H1 (cell line): ENCODE results near the gene OXLD1. TPM values are rescaled to one million over a fixed set of nuclear protein-coding genes. Genes with fewer than 3 reads are reported as not detected.

Experiments used
- CTCF ChIA-PET: fragments of 300-600 bp; sonication (Branson Sonifier 250); formaldehyde crosslinking; loops from one replicate; lab custom pipeline; 2021; ENCODE audit not compliant: partially characterized antibody; lab: Charles Lee
- POLR2A ChIA-PET: fragments of 300-600 bp; sonication (Branson Sonifier 250); formaldehyde crosslinking; loops from one replicate; lab custom pipeline; 2021; ENCODE audit warnings: inconsistent platforms; ENCODE audit not compliant: partially characterized antibody; lab: Charles Lee
- DNase-seq, 2 experiments: peaks; one replicate each; pipeline versions ENCODE4 v3.0.0 to v3.0.0-alpha.2; 2010 to 2022; ENCODE audit warnings: low spot score in 2 of 2, low read depth in 1 of 2, mixed read lengths in 1 of 2
- FAIRE-seq: peaks from 2 replicates; lab custom pipeline; 2011; peaks lifted over from hg19 to GRCh38; lab: Jason Lieb, UNC
- H2AFZ ChIP-seq: 2 replicates; pipeline ENCODE4 v1.8.1; 2012; ENCODE audit warnings: low read length, inconsistent platforms
- H2AK5ac ChIP-seq: 2 replicates; pipeline ENCODE4 v1.6.1; 2013; ENCODE audit warnings: low read depth, low read length
- H2BK120ac ChIP-seq: replicated peaks from 2 replicates; pipeline ENCODE3; 2013; ENCODE audit warnings: low read depth, low read length, inconsistent platforms
- H2BK12ac ChIP-seq: 2 replicates; pipeline ENCODE4 v1.6.1; 2013; ENCODE audit warnings: low read depth, low read length
- H2BK15ac ChIP-seq: 2 replicates; pipeline ENCODE4 v1.6.1; 2013; ENCODE audit warnings: low read length
- H2BK20ac ChIP-seq: 2 replicates; pipeline ENCODE4 v1.6.1; 2013; ENCODE audit warnings: low read length
- H2BK5ac ChIP-seq: 2 replicates; pipeline ENCODE4 v1.6.1; 2013; ENCODE audit warnings: low read depth, low read length
- H3K14ac ChIP-seq: 2 replicates; pipeline ENCODE4 v1.6.1; 2013; ENCODE audit warnings: inconsistent platforms; ENCODE audit not compliant: insufficient read length
- H3K18ac ChIP-seq: 2 replicates; pipeline ENCODE4 v1.6.1; 2013; ENCODE audit warnings: low read length; ENCODE audit errors: extremely low read depth
- H3K23ac ChIP-seq: 2 replicates; pipeline ENCODE4 v1.6.1; 2013; ENCODE audit warnings: inconsistent platforms; ENCODE audit not compliant: insufficient read length
- H3K23me2 ChIP-seq: 2 replicates; pipeline ENCODE4 v1.6.1; 2013; ENCODE audit warnings: low read depth, low read length
- H3K27ac ChIP-seq: 2 replicates; pipeline ENCODE4 v1.6.1; 2011; ENCODE audit warnings: low read depth, low read length, inconsistent platforms
- H3K27me3 ChIP-seq, 4 experiments: replicated peaks in 1 of 4; 1 replicate in 1 of 4; 2 replicates in 3 of 4; pipeline versions ENCODE4 v1.6.1 to v1.8.1; 2011 to 2013; ENCODE audit warnings: low read length in 3 of 4, mild to moderate bottlenecking in 3 of 4, inconsistent platforms in 2 of 4, mixed read lengths in 2 of 4, moderate library complexity in 1 of 4; ENCODE audit not compliant: control insufficient read depth in 3 of 4, insufficient read depth in 3 of 4; ENCODE audit errors: extremely low read depth in 1 of 4
- H3K36me3 ChIP-seq, 4 experiments: 2 replicates each; pipeline versions ENCODE4 v1.6.1 to v1.8.1; 2011 to 2013; ENCODE audit warnings: mild to moderate bottlenecking in 4 of 4, low read length in 3 of 4, moderate library complexity in 2 of 4, control low read depth in 1 of 4, inconsistent platforms in 1 of 4; ENCODE audit not compliant: insufficient read depth in 4 of 4, control insufficient read depth in 2 of 4
- H3K4ac ChIP-seq: replicated peaks from 2 replicates; pipeline ENCODE3; 2013; ENCODE audit warnings: low read length, low read depth, mixed read lengths, inconsistent platforms; ENCODE audit not compliant: insufficient read length
- H3K4me1 ChIP-seq, 4 experiments: replicated peaks in 1 of 4; 1 replicate in 1 of 4; 2 replicates in 3 of 4; pipeline versions ENCODE4 v1.6.1 to v1.8.1; 2011 to 2013; ENCODE audit warnings: low read length in 3 of 4, inconsistent platforms in 2 of 4, mixed read lengths in 1 of 4; ENCODE audit not compliant: insufficient read depth in 4 of 4, control insufficient read depth in 3 of 4
- H3K4me2 ChIP-seq, 2 experiments: 2 replicates each; pipeline versions ENCODE4 v1.6.1 to v1.8.1; 2011 to 2013; ENCODE audit warnings: low read depth in 2 of 2, low read length in 2 of 2, control low read depth in 1 of 2, inconsistent platforms in 1 of 2, mild to moderate bottlenecking in 1 of 2; ENCODE audit not compliant: insufficient read depth in 1 of 2
- H3K4me3 ChIP-seq, 4 experiments: fragments of 200-600, 300-600 bp in 1 of 4; sonication (generic), shearing (Covaris generic), sonication (Bioruptor Twin) in 1 of 4; 2 replicates each; pipeline versions ENCODE4 v1.5.1 to v1.8.1; 2011 to 2016; ENCODE audit warnings: low read length in 4 of 4, low read depth in 3 of 4, control low read depth in 2 of 4, inconsistent platforms in 2 of 4, mild to moderate bottlenecking in 2 of 4, mixed read lengths in 1 of 4, moderate library complexity in 1 of 4; ENCODE audit not compliant: insufficient read depth in 2 of 4; ENCODE audit errors: extremely low read depth in 1 of 4
- H3K56ac ChIP-seq: replicated peaks from 2 replicates; pipeline ENCODE3; 2013; ENCODE audit warnings: low read depth, mild to moderate bottlenecking, mixed read lengths, low read length, inconsistent platforms; ENCODE audit not compliant: insufficient read length
- H3K79me1 ChIP-seq: 2 replicates; pipeline ENCODE4 v1.6.1; 2013; ENCODE audit warnings: low read depth, low read length, control low read depth
- H3K79me2 ChIP-seq, 2 experiments: 2 replicates each; pipeline versions ENCODE4 v1.6.1 to v1.8.1; 2012 to 2013; ENCODE audit warnings: low read length in 2 of 2, mild to moderate bottlenecking in 2 of 2, inconsistent platforms in 1 of 2; ENCODE audit not compliant: insufficient read depth in 2 of 2, control insufficient read depth in 1 of 2
- H3K9ac ChIP-seq, 4 experiments: replicated peaks in 1 of 4; 1 replicate in 1 of 4; 2 replicates in 3 of 4; pipeline versions ENCODE4 v1.6.1 to v1.8.1; 2011 to 2013; ENCODE audit warnings: low read depth in 3 of 4, low read length in 3 of 4, control low read depth in 2 of 4, mild to moderate bottlenecking in 2 of 4, moderate library complexity in 2 of 4, inconsistent platforms in 1 of 4; ENCODE audit errors: extremely low read depth in 1 of 4
- H3K9me3 ChIP-seq, 2 experiments: 2 replicates each; pipeline versions ENCODE4 v1.6.1 to v1.8.1; 2012 to 2013; ENCODE audit warnings: mild to moderate bottlenecking in 2 of 2, moderate library complexity in 2 of 2, control low read depth in 1 of 2, inconsistent platforms in 1 of 2, low read depth in 1 of 2, low read length in 1 of 2, mixed read lengths in 1 of 2; ENCODE audit not compliant: insufficient read depth in 2 of 2
- H4K20me1 ChIP-seq, 2 experiments: replicated peaks in 1 of 2; 2 replicates each; pipeline versions ENCODE3 to v1.8.1; 2011 to 2013; ENCODE audit warnings: inconsistent platforms in 2 of 2, low read length in 2 of 2, mild to moderate bottlenecking in 1 of 2; ENCODE audit not compliant: insufficient read depth in 2 of 2, control insufficient read depth in 1 of 2
- H4K5ac ChIP-seq: 2 replicates; pipeline ENCODE4 v1.6.1; 2013; ENCODE audit warnings: low read length, low read depth, mixed read lengths, inconsistent platforms; ENCODE audit not compliant: insufficient read length
- H4K8ac ChIP-seq: 2 replicates; pipeline ENCODE4 v1.8.0; 2013; ENCODE audit warnings: mild to moderate bottlenecking, moderate library complexity, low read length, inconsistent platforms; ENCODE audit not compliant: insufficient read depth; ENCODE audit errors: extremely low read depth
- H4K91ac ChIP-seq: replicated peaks from 2 replicates; pipeline ENCODE3; 2013; ENCODE audit warnings: low read length, mixed read lengths, inconsistent platforms; ENCODE audit not compliant: insufficient read length
- CHD2 ChIP-seq: IDR thresholded peaks from 2 replicates; pipeline ENCODE4 v1.6.1; 2012; ENCODE audit warnings: low read length, improper control_type of control experiment
- NANOG ChIP-seq: IDR thresholded peaks from 2 replicates; pipeline ENCODE4 v1.6.1; 2011; ENCODE audit warnings: low read length, low read depth, mild to moderate bottlenecking, inconsistent platforms; ENCODE audit not compliant: insufficient read depth, poor library complexity, severe bottlenecking
- NRF1 ChIP-seq: IDR thresholded peaks from 2 replicates; pipeline ENCODE4 v1.6.1; 2011; ENCODE audit warnings: mild to moderate bottlenecking, low read depth, low read length, improper control_type of control experiment
- POLR2A ChIP-seq, 2 experiments: IDR thresholded peaks; 1 replicate in 1 of 2; 2 replicates in 1 of 2; pipeline ENCODE4 v1.6.1; 2011; ENCODE audit warnings: low read depth in 2 of 2, low read length in 2 of 2, mild to moderate bottlenecking in 2 of 2; ENCODE audit errors: control extremely low read depth in 1 of 2
- RAD21 ChIP-seq, 2 experiments: IDR thresholded peaks in 1 of 2; conservative IDR thresholded peaks in 1 of 2; 2 replicates each; pipeline ENCODE4 v1.6.1; 2011; ENCODE audit warnings: low read depth in 2 of 2, low read length in 2 of 2, improper control_type of control experiment in 1 of 2, inconsistent platforms in 1 of 2, mild to moderate bottlenecking in 1 of 2, moderate library complexity in 1 of 2
- SAP30 ChIP-seq: fragments of 300-600 bp; sonication (generic); IDR thresholded peaks from 2 replicates; pipeline ENCODE4 v1.7.1; 2012; ENCODE audit warnings: low read length, moderate library complexity, mild to moderate bottlenecking, inconsistent platforms; ENCODE audit not compliant: insufficient read depth, insufficient replicate concordance
- SIX5 ChIP-seq: IDR thresholded peaks from 2 replicates; pipeline ENCODE4 v1.6.1; 2011; ENCODE audit warnings: mild to moderate bottlenecking, low read depth, low read length
- SP1 ChIP-seq: IDR thresholded peaks from 2 replicates; pipeline ENCODE4 v1.6.1; 2011; ENCODE audit warnings: low read depth, low read length
- TAF7 ChIP-seq: optimal IDR thresholded peaks from 2 replicates; pipeline ENCODE3; 2011; ENCODE audit warnings: low read depth, mild to moderate bottlenecking, inconsistent platforms, low read length, moderate library complexity, borderline replicate concordance
- YY1 ChIP-seq: IDR thresholded peaks from 2 replicates; pipeline ENCODE4 v1.6.1; 2011; ENCODE audit warnings: low read depth, mild to moderate bottlenecking, low read length
- WGBS, 2 experiments: shearing (Covaris generic) in 1 of 2; methylation state at CpG; one replicate each; pipeline versions ENCODE4 v1.1.6 to v1.1.7; 2013 to 2015; ENCODE audit warnings: low lambda C conversion rate in 2 of 2, mixed read lengths in 2 of 2, inconsistent platforms in 1 of 2, low coverage in 1 of 2, missing lambda C conversion rate in 1 of 2; ENCODE audit not compliant: insufficient replicate concordance in 2 of 2, insufficient coverage in 1 of 2, insufficient read length in 1 of 2; ENCODE audit errors: extremely low coverage in 1 of 2, missing lambda C conversion rate in 1 of 2; 5-methylcytosine and 5-hydroxymethylcytosine counted together
- polyA plus RNA-seq, 7 experiments: library from polyadenylated mRNA; depleted of rRNA in 3 of 7; stranded (reverse) in 5 of 7; unstranded in 2 of 7; fragments of >200 nt in 5 of 7; fragments of 200-250 nt in 2 of 7; gene quantifications; 1 replicate in 5 of 7; 2 replicates in 1 of 7; 4 replicates in 1 of 7; pipeline versions ENCODE4 v1.2.1 to v1.2.3, GENCODE V29; 2011 to 2013; ENCODE audit warnings: missing spikeins in 2 of 7, mixed read lengths in 2 of 7
- total RNA-seq: library from RNA; stranded (reverse); fragmentation: NEBNext Ultra II Directional; extraction: Animal tissue kit (Norgen Biotek cat#: 25700); gene quantifications from 2 replicates; pipeline ENCODE4 v1.2.1, GENCODE V29; 2021

Gene OXLD1
- total and polyA plus RNA-seq, 2 of the 8 experiments (the other 6 are each of a cell fraction or from before 2014, with no cell fraction given) = 41.5 to 61.9 TPM

DNA sequence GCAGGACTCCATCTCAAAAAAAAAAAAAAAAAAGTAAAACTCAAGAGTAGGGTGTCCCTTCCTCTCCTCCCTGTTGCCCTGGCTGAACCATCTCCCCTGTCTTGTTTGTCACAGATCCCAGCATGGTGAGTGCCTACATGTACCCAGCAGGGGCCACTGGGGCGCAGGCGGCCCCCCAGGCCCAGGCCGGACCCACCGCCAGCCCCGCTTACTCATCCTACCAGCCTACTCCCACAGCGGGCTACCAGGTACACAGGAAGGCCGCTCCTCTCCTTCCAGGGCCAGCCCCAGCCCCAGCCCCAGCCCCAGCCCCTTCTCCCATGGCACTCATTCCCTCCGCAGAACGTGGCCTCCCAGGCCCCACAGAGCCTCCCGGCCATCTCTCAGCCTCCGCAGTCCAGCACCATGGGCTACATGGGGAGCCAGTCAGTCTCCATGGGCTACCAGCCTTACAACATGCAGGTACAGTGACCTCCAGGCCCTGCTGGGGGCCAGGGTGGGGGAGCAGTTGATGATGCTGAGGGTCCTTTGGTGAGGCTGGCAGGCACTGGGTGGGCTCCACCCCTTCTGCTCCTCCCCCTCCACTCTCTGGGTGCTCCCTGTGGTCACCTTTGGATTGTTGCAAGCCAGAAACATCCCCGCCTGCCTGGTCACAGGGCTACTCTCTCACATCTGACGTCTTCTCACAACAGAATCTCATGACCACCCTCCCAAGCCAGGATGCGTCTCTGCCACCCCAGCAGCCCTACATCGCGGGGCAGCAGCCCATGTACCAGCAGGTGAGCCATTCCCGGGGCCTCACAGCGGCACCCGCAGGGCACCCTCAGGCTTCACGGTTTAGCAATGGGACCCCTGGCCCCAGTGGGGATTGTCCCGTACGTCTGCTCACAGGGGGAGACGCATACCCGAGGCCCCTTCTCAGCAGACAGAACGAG is 34.2 kb upstream of the OXLD1 start:
- Histone ChIP-seq H3K36me3 (peaks cover 5 to 44% (median 19%) of the 10 kb centered on the region in 4 experiments; a peak in 7 of 8 replicates), H3K4ac (no peak overlapping the region), H3K4me3 (no peak overlapping the region), H3K14ac (no peak overlapping the region), H4K91ac (no peak overlapping the region), H3K18ac (no peak overlapping the region), H2BK12ac (no peak overlapping the region), H3K56ac (no peak overlapping the region), H2BK120ac (no peak overlapping the region), H3K4me1 (peaks cover 0 to 14% (median 10%) of the 10 kb centered on the region in 4 experiments; a peak in 5 of 7 replicates), H2BK5ac (no peak overlapping the region; the same call in 1 of the 2 replicates), H4K20me1 (peaks cover 7 to 13% of the 10 kb centered on the region in 2 experiments), H3K79me1 (peaks cover 14% of the 10 kb centered on the region), H3K27ac (no peak overlapping the region), H2AFZ (no peak overlapping the region), H2BK15ac (no peak overlapping the region), H2BK20ac (no peak overlapping the region), H3K9me3 (no peaks in the 10 kb centered on the region), H3K79me2 (peaks cover 9 to 43% of the 10 kb centered on the region in 2 experiments; a peak in 3 of 4 replicates), H3K9ac (peak overlapping the region in 2 of 4 experiments; percentile 11 to 29; a peak in 2 of 7 replicates), H4K8ac (peak overlapping the region; percentile 57; the same call in 1 of the 2 replicates), H2AK5ac (no peak overlapping the region), H3K27me3 (no peaks in the 10 kb centered on the region), H3K23ac (no peak overlapping the region), H3K23me2 (peaks cover 9% of the 10 kb centered on the region), H4K5ac (no peak overlapping the region), H3K4me2 (no peak overlapping the region; a peak in 1 of 4 replicates)
- no peak for DNase-seq
- POLR2A ChIA-PET = interaction anchor here (0.7 to 28.4 kb wide), 8 partner anchors 9 to 169 kb away, joined by 3 to 436 read pairs (median 56); partner anchors contain the start of genes ARL16, CCDC137, HGS and MRPL12
- no peak for FAIRE-seq
- CTCF ChIA-PET = interaction anchor here (1.0 to 1.7 kb wide), 7 partner anchors 9 to 170 kb away, joined by 3 to 5 read pairs (median 4); partner anchors contain the start of gene ARHGDIA
- TF ChIP-seq POLR2A (IDR thresholded peaks at IDR 0.05; ENCODE audit: control extremely low read depth in 1 of 2, low read depth in 2 of 2, low read length in 2 of 2) (no peak), SIX5 (no peak), NRF1 (no peak), YY1 (no peak), RAD21 (IDR thresholded peaks at IDR 0.05 in 1 of 2, conservative IDR thresholded peaks at IDR 0.05 in 1 of 2; ENCODE audit: low read depth in 2 of 2, low read length in 2 of 2) (no peak), SAP30 (no peak), TAF7 (no peak), CHD2 (no peak), SP1 (no peak), NANOG (no peak)
- 94% methylated on average over 19 of the region's 25 CpGs; no CpG with 5 or more reads in 1 of the 2 experiments for WGBS, 2 experiments
